GM21717 (cell line): Measurements from ENCODE around the gene GALNT18.

Experiments used
- ATAC-seq: cut with Tn5 transposase; IDR thresholded peaks from one replicate; pipeline ENCODE4 v1.9.1; 2021; ENCODE audit warnings: mild to moderate bottlenecking, moderate library complexity; ENCODE audit not compliant: unreplicated experiment

Gene GALNT18

DNA sequence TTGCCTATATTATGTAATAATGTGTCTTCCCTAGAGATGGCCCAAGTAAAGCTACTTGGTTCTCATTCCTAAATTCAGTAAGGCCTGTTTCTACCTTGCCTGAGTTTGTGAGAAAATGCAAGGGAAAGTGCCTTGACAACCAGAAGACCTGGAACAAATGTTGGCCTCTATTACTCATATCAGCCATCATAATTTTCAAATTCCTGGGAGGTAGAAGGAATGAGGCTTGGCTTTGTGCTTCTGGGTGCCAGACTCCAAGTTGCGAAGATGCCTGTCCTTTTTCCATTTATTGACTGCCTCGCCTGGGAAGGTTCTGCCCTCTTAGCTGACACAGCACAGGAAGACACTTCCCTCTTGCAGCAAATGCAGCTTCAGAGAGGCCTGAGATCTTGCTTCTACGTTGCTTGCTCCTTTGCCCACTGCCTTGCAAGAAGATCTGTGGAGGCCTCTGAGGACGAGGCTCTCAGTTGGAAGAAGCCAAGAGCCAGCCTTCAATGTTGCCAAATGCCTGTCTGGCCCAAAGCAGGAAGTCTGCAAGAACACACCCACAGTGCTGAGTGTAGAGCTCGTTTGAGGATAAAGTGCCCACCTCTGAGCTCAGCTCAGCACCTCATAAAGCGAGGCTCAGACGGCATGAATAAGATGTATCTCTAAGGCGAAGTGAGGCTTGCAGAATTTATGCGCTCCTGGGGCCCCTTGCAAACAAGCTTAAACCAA, 120.1 kb downstream of the GALNT18 start:
- ATAC-seq: no peak

- no peak for ATAC-seq
Observed at GRCh38 chr11:11500744-11501487, 120.9 kb downstream of the GALNT18 start.

- ATAC-seq: no peak
Observed at GRCh38 chr11:11499300-11499699, 122.5 kb downstream of the GALNT18 start.

DNA sequence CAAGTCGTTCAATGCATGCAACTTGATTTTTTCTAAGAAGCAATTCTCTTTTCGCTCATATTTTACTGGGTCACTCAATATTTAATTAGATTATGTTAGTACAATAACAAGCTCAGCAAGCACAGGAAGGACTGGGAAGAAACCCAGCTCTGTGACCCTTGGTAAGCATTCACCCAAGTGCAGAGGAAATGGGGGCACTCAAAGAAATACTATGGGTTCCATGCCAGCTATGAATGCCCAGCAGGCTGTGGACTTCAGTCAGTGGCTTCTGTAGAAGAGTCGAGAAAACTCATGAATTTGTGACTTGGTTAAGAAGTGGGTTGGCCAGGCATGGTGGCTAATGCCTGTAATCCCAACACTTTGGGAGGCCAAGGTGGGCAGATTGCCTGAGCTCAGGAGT, 123.6 kb downstream of the GALNT18 start:
- no peak for ATAC-seq

DNA sequence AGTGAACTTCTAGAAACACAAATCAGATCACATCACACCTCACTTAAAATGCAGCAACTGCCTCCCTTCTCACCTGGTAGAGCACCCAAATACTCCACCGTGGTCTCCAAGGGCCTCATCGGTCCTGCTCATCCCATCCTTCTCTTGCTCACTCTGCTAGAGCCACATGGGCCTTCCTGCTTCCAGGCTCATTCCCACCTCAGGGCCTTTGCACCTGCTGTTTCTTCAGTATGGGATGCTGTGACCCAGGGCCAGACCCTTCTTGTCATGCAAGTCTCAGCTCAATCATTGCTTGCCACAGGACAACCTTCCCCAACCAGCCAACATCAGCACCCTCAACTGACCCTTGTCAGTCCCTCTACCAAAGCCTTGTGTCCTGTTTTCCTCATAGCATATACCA, 124.9 kb downstream of the GALNT18 start:
- ATAC-seq: no peak

GRCh38 chr11:11494348-11494747, 127.5 kb downstream of the GALNT18 start:
- ATAC-seq: no peak

- no peak for ATAC-seq
Observed at GRCh38 chr11:11493698-11494097, 128.1 kb downstream of the GALNT18 start.

DNA sequence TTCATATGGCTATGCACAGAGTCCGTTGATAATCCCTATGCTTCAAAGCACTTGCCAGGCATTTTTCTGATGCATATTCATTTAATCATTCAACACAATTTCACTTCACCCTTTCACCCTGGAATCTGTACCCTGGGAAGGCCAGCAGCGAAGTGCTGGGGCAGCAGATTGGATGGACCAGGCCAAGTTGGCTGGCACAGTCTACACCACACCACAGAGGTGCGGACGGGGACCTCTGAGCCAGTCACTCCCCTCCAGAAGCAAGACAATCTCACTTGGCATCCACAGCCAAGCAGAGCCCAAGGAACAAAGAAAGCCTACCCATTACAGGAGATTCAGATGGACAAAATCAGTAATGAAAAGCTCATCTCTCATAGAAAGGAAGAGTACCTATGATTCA, 130.2 kb downstream of the GALNT18 start:
- ATAC-seq: no peak

- no peak for ATAC-seq
Observed at GRCh38 chr11:11491014-11491413, 130.8 kb downstream of the GALNT18 start.

GRCh38 chr11:11486423-11486822, 135.4 kb downstream of the GALNT18 start:
- no peak for ATAC-seq

- no peak for ATAC-seq
Observed at GRCh38 chr11:11486002-11486401, 135.8 kb downstream of the GALNT18 start.

DNA sequence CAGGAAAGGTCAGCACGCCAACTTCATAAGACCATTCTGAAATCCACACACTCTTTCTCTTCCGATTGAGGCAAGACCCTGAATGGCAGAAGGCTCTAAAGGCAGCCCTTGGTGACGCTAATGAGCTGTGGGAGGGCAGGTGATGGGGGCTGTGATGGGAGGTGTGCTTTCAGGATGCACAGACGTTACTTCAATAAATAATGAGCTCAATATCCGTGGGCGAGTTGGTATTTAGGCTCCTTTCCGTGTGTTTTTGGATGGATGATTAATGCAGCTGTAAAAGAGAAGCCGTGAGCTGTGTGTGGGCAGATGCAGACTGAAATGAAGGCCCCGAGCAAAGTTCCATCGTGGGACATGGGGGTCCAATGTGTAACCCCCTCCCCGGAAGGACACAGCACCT, 138.2 kb downstream of the GALNT18 start:
- ATAC-seq: no peak

- no peak for ATAC-seq
Observed at GRCh38 chr11:11482730-11483129, 139.1 kb downstream of the GALNT18 start.

DNA sequence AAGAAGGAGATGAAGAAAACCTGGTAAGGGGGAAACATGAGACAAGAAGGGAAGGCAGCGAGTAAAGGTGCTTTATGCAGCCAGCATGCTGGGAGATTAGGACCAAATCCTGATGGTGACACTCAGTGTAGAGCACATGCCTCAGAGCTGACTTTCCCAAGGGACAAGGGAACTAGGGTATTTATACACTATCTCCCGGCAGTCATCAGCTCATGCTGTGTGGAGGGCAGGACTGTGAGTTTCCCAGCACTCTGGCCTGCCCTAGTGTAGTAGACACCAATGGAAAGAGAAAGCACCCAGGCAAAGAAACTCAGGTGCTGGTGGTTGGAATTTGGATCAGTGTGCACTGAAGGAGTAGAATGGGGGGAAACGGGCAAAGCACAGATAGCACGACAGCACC, 140.4 kb downstream of the GALNT18 start:
- no peak for ATAC-seq

DNA sequence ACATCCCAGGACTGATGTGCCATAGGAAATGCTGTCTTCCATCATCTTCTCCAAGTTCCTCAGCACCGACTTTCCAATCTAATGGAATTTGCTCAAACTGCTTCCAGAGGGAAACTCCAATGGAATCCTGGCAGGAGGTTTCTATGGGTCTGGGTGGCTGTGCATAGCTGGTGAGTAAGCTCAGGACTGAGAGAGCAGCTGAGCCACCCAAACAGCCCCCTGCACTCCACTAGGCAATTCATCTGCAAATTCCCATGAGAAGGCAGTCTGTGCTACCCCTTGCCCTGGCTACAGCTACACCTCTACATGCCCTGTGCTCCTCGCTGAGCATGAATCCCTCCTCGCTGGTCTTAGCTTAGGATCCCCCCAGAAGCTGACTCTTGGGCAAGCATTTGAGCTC, 140.8 kb downstream of the GALNT18 start:
- no peak for ATAC-seq

DNA sequence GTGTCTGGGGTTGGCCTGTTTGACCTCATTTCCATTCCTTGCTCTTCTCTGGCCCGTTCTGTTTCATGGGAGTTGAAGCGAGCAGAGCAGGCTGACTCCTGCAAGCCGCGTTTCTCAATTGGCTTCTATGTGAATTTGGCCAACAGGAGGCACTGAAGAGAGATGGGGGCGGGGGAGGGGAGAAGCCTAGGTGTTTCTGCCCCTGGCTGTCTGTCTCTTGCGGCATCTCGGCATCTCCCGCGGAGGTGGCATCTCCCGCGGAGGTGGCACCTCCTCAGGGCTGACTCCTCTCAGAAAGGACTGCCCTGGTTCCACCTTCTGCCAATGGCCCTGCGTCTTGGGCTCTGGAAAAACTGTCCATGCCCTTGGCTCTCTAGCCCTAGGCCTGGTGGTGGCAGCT, 143.1 kb downstream of the GALNT18 start:
- ATAC-seq: no peak

DNA sequence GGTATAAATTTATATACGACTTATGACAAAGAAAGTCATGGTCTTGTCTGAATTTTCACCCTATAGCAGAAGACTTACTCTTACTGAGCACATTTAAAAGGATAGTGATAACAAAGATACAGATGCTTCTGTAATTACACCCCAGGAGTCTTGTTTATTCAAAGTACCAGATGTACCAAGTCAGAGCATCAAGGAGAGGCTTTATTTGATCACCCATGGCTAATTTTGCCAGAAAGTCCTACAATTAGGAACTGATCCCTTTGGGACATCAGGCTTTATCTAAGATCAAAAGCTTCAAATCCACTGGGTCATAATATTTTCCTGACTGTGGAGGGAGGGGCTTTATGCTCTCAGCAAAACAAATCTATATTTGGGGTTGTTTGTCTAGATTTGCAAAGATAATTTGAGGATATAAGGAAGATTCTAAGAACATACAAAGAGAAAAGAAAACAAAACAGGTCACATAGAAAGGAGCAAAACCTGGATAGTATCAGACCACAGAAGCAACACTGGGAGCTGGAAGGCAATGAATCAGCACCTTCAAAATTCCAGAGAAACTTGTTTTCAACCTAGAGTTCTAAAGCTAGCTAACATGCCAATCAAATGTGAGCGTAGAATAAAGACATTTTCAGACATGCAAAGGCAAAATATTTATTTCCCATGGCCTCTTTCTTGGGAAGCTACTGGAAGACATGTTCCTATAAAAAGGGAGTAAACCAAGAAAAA, 143.9 kb downstream of the GALNT18 start:
- ATAC-seq: no peak

DNA sequence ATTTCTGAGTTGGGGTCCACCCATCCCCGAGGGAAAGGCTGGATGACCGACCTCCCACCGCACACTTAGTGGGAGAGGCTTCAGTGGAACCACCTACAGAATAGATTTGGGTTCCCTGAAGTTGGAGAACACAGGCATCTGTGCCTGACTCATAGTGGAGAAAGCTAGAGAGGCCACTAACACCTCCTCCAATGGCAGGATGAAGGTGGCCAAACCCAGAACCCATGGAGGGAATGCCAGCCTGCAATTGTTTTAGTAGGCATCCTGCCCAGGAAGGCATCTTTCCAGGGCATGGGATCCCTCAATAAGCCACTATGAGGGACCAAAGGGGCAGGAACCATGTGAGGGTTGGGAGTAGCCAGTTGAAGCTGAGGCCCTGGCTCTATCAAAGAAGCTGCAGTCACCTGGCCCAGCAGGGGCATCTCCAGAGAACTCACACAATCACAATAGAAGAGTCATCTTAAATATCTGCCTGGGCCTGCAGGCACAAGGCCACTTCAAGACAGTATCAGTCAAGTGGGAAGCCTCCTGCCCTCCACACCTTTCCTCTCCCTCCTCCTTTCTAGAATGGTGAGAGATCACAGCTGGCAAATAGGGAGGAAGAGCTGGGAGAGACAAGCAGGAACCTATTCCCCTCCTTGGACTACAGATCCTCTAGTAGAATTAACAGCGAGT, 144.7 kb downstream of the GALNT18 start:
- no peak for ATAC-seq

DNA sequence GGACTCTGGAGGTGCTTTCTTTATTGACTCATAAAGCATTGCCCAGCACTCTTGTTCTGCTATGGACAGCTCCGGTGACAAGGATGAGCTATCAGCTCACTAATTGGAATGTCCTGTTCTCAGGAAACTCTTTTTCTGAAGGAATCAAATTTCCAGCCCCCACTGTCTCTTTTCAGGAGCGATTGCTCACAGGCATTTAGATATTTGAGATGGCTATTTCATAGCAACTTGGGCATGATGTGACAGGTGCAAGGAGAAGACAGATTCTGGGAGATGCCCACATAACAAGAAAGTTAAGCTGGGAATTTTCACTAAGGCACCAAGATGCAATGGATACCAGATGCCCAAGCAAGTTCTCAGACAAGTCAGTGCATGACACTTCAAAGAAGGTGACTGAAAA, 145.3 kb downstream of the GALNT18 start:
- ATAC-seq: no peak

GRCh38 chr11:11472106-11472505, 149.7 kb downstream of the GALNT18 start:
- no peak for ATAC-seq

DNA sequence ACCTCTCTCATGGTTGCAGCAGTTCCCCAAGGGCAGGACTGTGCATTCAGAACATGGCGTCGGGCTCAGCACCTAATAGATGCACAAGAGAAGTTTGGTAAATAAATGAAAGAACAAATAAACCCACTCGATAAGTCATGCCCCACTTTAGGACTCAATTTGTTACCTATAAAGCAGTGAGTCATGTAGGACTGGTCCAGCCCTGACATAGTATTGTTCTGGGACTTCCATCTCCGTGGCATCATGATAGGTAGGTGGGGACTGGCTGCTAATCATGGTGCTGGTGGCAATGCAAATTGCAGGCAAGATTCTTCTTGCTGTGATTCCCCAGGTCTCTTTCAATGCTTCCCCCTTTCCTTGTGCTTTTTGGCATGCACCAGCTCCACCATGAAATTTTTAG, 150.6 kb downstream of the GALNT18 start:
- ATAC-seq: no peak
